HG03066 (cell line): ENCODE data around the gene CTF1.

Source experiments
- ATAC-seq: cut with Tn5 transposase; IDR thresholded peaks from one replicate; pipeline ENCODE4 v1.9.1; 2021; ENCODE audit warnings: low read depth; ENCODE audit not compliant: unreplicated experiment

CTF1 gene

DNA sequence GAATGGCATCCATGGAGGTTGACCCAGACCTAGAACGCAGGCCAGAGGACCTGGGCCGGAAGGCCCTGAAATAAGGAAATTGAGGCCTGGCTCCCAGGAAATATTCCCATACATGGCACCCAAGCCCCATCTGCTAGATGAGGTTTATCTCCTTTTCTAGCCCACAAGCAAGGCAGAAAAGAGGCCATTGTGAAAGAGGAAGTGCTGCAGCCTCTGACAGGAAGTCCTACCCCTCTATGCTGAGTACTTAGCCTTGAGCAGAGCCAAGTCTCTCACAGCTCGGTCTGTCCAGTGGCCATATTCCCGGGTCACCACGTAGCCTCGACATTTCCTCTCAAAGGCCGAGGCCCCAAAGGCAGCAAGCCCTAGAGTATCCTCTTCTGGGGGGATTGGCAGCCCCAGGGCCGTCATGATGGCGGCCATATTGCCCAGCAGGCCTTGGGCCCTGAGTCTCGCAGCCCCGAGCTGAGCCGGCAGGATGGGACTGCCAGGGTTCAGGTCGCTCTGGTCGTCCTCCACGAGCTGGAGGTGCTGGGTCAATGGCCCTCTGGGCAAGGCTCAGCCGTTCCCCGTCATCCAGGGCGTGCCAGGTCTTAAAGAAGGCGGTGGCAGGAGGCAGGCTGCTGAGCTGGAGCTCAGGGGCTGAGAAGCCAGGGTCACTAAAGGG is 7.8 kb downstream of the CTF1 start:
- no peak for ATAC-seq

DNA sequence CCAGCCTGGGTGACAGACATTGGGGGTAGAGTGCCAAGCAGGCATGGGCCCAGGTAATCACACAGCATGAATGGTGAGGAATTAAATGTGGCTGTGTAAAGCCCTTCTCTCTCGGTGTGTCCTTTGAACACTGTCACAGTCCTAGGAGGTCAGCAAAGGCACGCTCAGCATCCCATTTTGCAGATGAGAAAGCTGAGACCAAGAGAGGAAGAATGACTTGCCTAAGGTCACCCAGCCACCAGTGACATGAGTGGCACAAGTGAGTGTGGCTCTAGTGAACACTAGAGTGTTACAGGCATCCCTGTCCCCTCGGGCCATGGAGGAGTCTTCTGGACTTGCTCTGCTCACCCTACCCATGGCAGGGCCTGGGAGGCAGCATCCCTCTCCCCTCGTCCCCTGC is 10.7 kb downstream of the CTF1 start:
- no peak for ATAC-seq

DNA sequence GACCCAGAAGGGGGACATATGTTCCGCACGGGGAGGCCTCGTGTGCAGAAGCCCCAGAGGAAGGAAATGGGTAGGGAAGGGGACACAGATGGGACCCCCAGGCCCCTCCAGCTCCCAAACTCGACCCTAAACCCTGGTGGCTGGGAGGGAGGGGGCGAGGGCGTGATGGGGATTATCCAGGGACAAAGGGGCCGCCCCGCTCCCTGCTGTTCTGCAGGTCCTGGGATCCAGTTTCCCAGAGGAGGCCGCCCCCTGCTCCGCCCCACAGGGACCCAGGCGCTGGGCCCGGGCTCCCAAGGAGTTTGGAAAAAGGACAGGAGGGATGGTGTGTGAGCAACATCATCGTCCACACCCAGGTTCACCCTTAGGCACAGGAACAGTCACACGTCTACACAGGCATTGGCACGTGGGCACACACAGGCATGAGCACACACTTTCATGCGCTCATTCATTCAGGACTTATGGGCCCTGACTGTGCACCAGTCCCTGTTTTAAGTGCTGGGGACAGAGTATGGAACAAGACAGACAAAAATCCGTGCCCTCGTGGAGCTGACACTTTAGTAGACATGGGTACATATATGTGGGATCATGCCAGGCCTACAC is 14.1 kb downstream of the CTF1 start:
- ATAC-seq = no peak

DNA sequence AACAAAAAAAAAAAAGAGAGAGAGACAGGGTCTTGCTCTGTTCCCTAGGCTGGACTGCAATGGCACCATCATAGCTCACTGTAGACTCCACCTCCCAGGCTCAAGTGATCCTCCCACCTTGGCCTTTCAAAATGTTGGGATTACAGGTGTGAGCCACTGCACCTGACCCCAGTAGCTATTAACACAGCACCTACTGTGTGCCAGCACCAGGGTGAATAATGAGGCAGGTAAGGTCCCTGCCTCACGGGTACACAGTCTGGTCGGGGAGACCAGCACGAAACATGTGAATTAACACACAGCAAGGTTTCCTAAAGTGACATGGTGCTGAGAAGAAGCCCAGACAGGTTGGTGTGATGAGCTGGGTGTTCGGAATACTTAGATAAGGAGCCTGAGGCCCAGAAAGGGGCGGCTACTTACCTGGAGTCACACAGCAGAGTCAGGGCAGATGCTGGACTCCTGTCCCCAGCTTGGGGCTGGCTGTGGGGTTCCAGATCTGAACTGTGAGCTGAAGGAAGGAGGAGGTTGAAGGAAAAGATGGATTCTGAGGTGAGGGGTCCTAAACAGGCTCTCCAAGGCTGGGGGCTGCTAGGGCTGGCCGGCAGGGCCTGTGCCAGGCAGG is 16.5 kb downstream of the CTF1 start:
- ATAC-seq = no peak

DNA sequence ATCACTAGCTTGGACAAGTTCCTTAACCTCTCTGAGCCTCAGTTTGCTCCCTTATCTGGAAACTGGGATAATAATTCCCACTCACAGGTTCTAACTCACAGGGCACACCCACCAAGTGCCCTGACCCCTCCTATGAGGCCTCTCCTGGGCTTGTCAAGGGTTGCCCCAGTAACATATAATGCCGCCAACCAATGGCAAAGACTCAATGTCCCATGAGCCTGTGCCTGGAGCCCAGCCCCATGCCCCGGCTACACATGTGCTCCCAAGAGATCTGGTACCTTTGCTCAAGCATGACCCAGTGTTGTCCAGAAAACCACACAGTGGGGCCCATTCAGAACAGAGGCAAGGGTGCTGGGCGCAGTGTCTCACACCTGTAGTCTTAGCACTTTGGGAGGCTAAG is 18.4 kb downstream of the CTF1 start:
- ATAC-seq = no peak

DNA sequence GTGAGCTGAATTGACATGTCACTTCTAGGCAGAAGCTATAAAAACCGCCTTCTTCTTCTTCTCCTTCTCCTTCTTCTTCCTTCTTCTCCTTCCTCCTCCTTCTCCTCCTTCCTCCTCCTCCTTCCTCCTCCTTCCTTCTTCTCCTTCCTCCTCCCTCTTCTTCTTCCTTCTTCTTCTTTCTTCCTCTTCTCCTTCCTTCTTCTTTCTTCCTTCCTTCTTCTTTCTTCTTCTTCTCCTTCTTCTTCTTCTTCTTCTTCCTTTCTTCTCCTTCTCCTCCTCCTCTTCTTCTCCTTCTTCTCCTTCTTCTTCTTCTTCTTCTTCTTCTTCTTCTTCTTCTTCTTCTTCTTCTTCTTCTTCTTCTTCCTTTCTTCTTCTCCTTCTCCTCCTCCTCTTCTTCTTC is 22.2 kb downstream of the CTF1 start:
- ATAC-seq = no peak

DNA sequence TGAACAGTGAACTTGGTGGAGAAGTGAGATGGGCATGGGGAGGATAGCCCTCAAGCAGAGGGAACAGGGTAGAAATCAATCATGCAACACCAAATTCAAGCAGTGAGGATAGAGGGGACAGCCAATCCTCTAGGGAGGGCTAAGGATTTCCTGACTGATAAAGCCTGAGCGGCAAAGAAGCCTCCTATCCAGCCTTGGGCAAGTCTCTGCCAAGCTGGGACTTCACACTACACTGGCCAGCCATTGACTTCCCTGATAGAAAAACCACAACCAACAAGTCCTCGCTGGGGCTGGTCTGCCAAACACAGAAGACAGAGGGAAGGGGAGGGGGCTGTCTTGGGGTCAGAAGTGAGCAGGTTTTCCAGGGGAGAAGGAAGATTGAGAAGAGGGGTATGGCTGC is 24.5 kb downstream of the CTF1 start:
- ATAC-seq = no peak

DNA sequence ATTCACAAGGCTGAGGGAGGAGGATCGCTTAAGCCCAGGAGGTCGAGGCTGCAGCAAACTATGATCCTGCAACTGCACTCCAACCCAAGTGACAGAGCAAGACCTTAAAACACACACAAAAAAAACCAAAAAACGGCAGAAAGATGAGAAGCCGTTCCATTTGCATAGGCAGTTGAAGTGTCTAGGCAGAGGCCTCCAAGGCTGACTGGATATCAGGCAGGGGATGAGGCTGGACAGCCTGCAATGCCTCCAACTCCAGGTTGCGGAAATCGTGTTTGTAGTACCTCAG is 25.0 kb downstream of the CTF1 start:
- no peak for ATAC-seq

DNA sequence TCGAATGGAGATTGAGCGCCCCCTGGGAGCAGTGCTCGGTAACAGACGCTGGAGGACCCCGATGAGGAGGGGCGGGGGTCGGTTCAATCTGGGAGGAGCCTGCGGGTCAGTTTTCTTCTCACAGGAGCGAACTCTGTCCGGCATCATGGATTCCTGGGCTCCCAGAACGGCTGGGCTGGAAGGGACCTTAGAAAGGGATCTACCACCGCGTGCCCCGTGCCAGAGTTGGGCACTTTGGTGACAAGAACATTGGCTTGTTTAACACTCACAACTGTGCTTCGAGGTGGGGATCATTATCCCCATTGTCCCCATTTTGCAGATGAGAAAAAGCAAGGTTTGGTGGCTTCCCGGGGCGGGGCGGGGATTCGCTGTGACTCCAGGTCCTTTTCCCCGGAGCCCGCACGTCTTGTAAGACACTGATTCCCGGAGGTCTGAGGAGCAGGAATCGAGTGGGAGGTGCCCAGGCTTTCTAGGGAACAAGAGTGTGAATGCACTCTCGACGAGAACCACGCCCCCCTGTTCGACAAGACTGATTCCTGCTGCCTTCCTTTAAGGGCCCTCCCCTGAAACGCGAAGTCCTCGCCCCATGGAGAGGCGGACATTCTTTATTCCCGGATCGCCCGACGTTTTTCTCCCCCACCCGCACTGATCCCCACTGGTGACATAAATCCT is 25.5 kb downstream of the CTF1 start:
- peak; percentile 4 for ATAC-seq

DNA sequence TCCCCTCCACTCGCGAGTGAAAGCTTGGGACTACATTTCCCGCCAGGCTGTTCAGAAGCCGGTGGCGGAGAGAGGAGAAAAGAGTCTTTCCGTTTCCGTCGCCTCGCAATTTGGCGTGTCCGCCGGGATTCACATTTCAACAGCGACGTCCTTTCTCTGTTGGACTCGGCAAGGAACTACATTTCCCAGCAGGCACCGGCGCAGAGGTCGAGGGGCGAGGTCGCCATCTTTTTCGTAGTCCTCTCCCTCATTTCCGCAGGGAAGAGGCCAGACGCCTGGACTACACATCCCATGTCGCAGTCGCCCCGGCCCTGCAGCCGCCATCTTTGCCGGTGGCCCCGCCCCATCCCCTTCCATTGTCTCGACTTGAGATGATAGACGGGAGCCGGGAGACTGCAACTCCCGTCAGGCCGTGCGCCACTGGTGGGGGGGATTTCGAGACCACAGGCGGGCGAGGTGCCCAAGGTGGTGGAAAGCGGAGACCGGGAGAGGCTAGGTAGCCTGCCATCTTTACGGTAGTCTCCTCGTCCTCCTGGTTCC is 26.1 kb downstream of the CTF1 start:
- ATAC-seq = peak; percentile 70

DNA sequence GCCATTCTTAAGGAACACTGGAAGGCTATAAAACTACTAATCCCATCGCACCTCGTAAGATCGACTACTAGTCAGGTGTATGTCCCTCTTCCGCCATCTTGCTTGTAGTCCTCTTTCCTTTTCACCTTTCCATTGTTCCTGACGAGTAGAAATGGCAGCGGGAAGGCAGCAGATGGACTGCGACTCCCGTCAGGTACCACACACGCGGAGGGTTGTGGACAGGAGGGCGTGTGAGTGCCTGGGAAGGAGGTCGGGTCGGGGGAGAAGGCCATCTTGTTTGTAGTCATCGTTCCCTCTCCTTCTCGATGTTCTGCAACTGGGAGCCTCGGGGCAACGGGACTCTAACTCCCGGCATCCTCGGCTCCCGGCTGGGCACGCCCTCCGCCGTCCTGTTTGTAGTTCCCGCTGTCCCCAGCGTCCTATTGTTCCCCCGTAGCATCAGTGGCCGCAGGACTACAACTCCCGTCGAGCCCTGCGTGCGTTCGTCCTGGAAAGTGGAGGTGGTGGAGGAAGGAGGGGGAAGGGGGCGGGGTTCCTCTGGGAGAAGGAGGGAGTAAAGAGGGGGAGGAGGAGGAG is 26.6 kb downstream of the CTF1 start:
- peak; percentile 64 for ATAC-seq

DNA sequence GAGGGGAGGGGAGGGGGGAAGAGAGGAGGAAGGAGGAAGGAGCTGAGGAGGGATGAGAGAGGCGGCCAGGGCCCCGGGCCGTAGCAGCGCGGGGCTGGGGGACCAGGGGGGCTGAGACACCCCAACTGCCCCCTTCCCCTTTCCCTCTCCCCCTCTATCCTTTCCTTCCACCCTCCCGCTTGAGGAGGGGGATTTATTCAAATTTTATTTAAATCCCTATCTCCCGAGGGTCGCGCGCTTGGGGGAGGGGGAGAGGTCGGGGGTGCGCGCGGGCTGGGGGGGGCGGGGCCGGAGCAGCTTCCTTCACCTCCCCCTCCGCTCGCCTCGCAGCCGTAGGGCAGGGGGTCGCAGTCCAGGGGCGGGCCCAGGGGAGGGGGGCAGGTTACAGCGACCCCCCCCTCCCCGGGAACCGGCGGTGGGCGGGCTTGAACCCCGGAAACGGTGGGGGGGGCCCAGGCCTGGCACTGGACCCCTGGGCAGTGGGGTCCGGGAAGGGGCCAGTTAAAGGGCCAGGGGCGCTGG is 27.2 kb downstream of the CTF1 start, which contains the start of gene FBXL19:
Gene FBXL19 (plus strand): TSS at position 19 of the 522 bp plus-strand sequence. CDS start 2,183 bp downstream, outside the sequence.
- ATAC-seq = no peak

DNA sequence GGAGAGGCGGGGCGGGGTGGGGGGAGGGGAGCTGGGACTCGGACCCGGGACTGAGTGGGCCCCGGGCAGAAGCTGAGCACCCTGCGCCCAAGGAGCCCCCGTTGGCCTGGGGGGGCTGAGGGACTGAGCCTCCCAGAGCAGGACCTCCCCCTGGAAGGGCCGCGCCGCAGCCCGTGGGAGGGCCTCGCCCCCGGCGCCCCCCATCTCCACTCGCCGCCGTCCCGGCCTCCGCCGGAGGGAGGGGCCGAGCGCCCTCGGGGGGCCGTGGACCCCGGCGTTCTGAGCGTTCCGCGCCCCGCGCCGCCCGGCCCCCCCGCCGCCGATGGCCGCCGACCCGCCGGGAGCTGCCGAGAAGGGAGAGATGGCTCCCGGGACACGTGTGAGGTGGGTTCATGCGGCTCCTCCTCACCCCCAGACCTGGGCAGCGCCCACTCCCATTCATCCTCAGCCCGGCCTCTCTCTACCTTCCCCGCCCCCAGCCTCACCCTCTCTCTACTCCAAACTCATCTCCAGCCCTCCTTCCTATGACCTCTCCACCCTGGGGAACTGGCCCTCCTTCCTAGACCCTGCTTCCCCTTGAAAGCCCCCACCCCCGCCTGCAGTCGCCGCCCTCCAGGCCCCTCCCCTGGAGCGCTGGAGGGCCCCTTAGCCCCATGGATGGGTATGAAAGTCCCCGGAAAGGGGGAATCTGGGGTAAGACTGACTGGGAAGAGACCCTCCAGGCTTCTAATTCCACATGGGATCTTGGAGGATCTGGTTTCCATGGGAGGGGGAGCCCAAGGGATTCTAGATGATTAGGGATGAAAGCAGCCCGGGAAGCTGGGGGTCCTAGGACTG is 27.9 kb downstream of the CTF1 start:
- no peak for ATAC-seq

DNA sequence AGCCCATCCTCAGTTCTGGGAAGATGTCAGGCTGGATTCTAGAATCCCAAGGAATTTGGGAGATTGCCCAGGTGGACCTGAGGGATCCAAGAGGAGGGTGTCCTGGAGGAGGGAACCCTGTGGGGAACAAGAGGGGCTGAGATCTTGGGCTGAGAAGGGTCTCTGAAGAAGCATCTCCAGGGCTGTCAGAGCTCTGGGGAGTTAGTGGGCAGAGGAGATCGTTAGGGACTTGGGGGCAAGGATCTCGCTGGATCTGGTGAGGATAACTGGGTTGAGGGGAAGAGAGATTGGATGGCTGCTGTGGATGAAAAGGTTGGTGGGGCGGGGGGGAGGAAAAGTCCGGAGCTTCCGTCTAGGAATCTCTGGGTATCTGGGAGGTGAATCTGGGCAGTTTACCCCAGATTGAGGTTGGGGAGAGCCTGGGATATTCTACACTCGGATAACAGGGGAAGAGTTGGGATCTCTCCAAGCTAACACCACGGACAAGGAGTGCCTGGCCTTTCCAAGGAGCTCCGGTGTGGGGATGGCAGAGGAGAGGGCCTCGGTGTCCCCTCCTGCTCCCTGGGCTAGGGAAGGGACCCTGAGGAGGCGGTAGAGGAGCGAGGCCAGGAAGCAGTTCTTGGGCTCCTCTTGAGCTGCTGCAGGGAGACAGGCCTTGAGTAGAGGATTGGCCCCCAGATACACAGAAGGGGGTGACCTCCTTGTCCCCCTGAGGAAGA is 28.7 kb downstream of the CTF1 start:
- no peak for ATAC-seq

DNA sequence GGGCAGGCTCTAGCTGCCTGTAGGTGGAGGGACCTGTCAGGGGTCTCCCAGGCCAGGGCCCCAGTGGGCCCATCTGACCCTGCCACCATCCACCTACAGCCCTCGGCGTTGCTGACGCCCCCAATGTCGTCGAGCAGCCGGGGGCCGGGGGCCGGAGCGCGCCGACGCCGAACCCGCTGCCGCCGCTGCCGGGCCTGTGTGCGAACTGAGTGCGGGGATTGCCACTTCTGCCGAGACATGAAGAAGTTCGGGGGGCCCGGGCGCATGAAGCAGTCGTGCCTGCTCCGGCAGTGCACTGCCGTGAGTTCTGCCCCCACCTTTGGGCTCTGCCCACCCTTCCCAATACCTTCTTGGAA is 29.2 kb downstream of the CTF1 start:
- ATAC-seq = no peak

DNA sequence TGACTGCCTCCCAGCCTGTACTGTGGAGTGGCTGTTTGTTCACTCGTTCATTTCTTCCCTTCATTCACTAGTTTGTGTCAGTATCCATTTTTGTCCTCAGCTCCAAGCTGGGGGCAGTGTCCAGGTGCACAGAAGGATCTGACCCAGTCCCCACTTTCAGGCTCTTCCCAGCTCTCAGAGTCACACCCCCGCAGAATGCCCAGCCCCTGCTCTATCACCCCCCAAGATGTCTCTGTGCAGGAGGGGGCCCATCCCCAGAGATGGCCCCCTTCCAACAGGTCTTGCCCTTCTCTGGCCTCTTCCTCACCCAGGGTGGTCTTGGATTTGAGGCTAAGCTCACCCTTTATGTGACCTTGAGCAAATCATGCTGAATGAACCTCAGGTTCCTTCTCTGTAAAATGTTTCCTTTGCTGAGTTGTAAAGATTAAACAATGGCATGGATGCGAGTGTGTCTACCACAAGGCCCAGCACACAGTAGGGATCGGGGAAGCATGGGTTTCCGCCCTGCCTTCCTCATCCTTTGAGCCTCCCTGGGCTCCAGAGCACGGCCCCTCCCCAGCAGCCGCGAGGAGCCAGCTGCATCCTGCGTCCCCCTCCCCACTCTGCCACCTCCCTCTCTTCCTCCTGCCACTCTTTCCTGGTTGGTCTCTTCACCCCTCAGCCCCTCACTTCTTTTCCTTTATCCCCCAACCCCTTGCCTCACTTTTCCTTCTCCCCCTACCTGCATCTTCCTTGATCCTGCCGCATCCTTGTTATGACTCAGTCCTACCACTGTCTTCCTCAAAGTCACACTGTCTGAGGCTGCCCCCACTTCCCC is 29.8 kb downstream of the CTF1 start:
- no peak for ATAC-seq

DNA sequence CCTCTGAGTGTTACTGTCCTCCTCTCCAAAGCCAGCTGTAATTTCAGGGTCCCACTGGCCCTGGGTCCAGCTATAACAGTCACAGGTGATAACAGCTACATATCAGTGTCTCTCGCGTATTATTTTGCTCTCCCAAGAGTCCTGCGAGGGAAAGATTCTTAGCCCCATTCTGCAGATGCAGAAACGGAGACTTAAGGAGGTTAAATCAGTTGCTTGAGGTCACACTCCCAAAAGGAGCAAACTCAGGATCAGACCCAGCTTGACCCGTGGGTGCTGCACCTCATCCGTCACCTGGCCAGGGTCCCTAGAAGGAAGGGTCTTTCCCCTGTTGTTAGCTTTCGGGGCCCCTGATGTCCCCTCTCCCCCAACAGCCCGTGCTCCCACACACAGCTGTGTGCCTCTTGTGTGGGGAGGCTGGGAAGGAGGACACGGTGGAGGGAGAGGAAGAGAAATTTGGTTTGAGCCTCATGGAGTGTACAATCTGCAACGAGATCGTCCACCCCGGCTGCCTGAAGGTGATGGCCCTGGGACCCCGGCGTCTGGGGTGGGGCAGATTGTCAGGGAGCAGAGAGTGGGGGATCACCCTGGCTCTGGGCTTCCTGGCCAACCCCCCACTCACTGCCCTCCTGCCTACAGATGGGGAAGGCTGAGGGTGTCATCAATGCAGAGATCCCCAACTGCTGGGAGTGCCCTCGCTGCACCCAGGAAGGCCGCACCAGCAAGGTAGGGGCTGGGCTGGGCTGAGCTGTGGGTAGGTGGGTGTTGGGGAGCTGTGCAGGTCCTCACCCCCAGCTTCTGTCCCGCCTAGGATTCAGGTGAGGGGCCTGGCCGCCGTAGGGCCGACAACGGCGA is 30.7 kb downstream of the CTF1 start:
- ATAC-seq = no peak
